OCI-LY7 (cell line): ENCODE results near the gene E2F2. TPM values are rescaled to one million over a fixed set of nuclear protein-coding genes. Genes with fewer than 3 reads are reported as not detected.

ENCODE experiments used
- BruUV-seq: library from RNA; stranded (reverse); fragments of 400-500 nt; replicated peaks from 2 replicates; lab custom pipeline; 2021; lab: Mats Ljungman, UMichigan
- CTCF ChIA-PET: fragments of 300-600 bp; sonication (Branson Sonifier 250); formaldehyde crosslinking; loops from one replicate; lab custom pipeline; 2022; ENCODE audit warnings: antibody characterized with exemption; ENCODE audit not compliant: unreplicated experiment; lab: Charles Lee
- POLR2A ChIA-PET: fragments of 300-600 bp; sonication (Branson Sonifier 250); formaldehyde crosslinking; loops from one replicate; lab custom pipeline; 2022; ENCODE audit warnings: antibody characterized with exemption; lab: Charles Lee
- DNase-seq: peaks from one replicate; pipeline ENCODE4 v3.0.0-alpha.2; 2015; ENCODE audit warnings: low spot score
- H2AFZ ChIP-seq: fragments of 200-600 bp; sonication (generic), shearing (Covaris generic); 2 replicates; pipeline ENCODE4 v1.6.1; 2014; ENCODE audit warnings: mild to moderate bottlenecking, antibody characterized with exemption, low read length, moderate library complexity
- H3K27ac ChIP-seq: fragments of 200-600 bp; sonication (generic); 2 replicates; pipeline ENCODE4 v1.5.1; 2014; ENCODE audit warnings: mixed run types, low read depth, mild to moderate bottlenecking, moderate library complexity, low read length, inconsistent platforms; ENCODE audit not compliant: poor library complexity, severe bottlenecking
- H3K36me3 ChIP-seq: fragments of 200-600 bp; sonication (generic); 2 replicates; pipeline ENCODE4 v1.6.1; 2014; ENCODE audit warnings: mild to moderate bottlenecking, antibody characterized with exemption, low read length, moderate library complexity, mixed read lengths; ENCODE audit not compliant: insufficient read depth
- H3K4me1 ChIP-seq: fragments of 200-600 bp; sonication (generic); 2 replicates; pipeline ENCODE4 v1.5.1; 2014; ENCODE audit warnings: mild to moderate bottlenecking, low read length; ENCODE audit not compliant: insufficient read depth, poor library complexity, severe bottlenecking
- H3K4me2 ChIP-seq: fragments of 200-600 bp; sonication (generic); 2 replicates; pipeline ENCODE4 v1.6.1; 2014; ENCODE audit warnings: mild to moderate bottlenecking, low read length
- H3K4me3 ChIP-seq: fragments of 200-600 bp; sonication (generic); 2 replicates; pipeline ENCODE4 v1.5.1; 2014; ENCODE audit warnings: mild to moderate bottlenecking, low read depth, low read length; ENCODE audit not compliant: poor library complexity, severe bottlenecking
- H3K79me2 ChIP-seq: fragments of 200-600 bp; sonication (generic); 2 replicates; pipeline ENCODE4 v1.6.1; 2016; ENCODE audit warnings: low read depth, mild to moderate bottlenecking, low read length, moderate library complexity, mixed read lengths; ENCODE audit not compliant: insufficient read depth
- H3K9me2 ChIP-seq: fragments of 200-600 bp; sonication (generic); 2 replicates; pipeline ENCODE4 v1.6.1; 2016; ENCODE audit warnings: mild to moderate bottlenecking, low read length, mixed read lengths; ENCODE audit not compliant: insufficient read depth
- H3K9me3 ChIP-seq: fragments of 200-600 bp; sonication (generic); 2 replicates; pipeline ENCODE4 v1.6.1; 2014; ENCODE audit warnings: mild to moderate bottlenecking, mixed run types, low read length, mixed read lengths
- H4K20me1 ChIP-seq: fragments of 200-600 bp; sonication (generic); 2 replicates; pipeline ENCODE4 v1.6.1; 2014; ENCODE audit warnings: mild to moderate bottlenecking, antibody characterized with exemption, low read length, moderate library complexity, mixed read lengths; ENCODE audit not compliant: insufficient read depth
- EZH2phosphoT487 ChIP-seq: fragments of 200-600 bp; sonication (generic); IDR thresholded peaks from 2 replicates; pipeline ENCODE4 v1.6.1; 2018; ENCODE audit warnings: low read depth, borderline replicate concordance, mild to moderate bottlenecking, mixed run types, antibody characterized with exemption, low read length, moderate library complexity, mixed read lengths
- intact Hi-C: fragments of 100-400 bp; cut with micrococcal nuclease; formaldehyde crosslinking; loops from one replicate; pipeline ENCODE4 v1.10.0; 2022; ENCODE audit not compliant: unreplicated experiment
- total RNA-seq, 2 experiments: library from RNA; depleted of rRNA in 1 of 2; stranded (reverse); fragments of >200 nt in 1 of 2; shearing (Covaris generic) in 1 of 2; gene quantifications; 2 replicates each; pipeline ENCODE4 v1.2.3, GENCODE V29; 2014 to 2022
- TF ChIP-seq, protein P1 (sequence below): fragments of 200-600 bp; sonication (generic); conservative IDR thresholded peaks from 2 replicates; pipeline ENCODE4 v1.5.1; 2014; ENCODE audit warnings: mild to moderate bottlenecking, antibody characterized with exemption, low read length, moderate library complexity, mixed read lengths

Gene E2F2
- total RNA-seq, 2 experiments from 2014 or later, result 203 to 212 TPM

DNA sequence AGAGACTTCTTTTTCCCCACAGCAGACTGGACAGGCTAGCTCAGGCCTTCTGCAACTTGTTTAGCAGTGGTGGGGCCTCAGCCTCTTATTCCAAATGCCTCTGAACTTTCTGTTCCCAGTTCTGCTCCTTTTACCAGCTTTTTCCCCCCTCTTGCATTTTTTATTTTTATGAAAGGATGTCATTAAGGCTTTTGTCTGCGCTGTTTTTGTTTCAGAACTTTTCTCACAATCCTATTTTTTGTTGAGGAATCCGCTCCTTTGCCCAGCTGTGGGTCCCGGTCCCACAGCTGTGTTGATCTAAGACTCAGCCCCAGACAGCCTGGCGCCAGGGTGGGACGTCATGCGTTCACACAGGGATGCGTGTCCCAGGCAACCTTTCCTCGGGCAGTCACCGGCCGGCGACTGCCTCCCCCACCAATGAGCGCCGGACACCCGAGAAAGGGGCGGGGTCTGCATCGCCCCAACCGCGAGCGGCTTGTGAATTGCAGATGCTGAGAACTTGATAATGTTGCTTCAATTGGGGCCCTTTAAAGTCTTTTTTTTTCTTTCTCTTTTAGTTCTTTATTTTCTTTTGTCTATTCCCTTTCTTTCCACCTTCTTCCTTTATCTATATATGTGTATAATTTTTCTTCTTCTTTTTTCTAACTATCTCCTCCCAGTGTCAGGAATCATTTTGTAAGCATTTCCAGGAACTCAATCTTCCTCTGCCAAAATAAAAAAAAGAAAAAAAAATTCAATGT, 31.3 kb upstream of the E2F2 start:
- TF ChIP-seq EZH2phosphoT487, result no peak
- TF ChIP-seq, protein P1, sequence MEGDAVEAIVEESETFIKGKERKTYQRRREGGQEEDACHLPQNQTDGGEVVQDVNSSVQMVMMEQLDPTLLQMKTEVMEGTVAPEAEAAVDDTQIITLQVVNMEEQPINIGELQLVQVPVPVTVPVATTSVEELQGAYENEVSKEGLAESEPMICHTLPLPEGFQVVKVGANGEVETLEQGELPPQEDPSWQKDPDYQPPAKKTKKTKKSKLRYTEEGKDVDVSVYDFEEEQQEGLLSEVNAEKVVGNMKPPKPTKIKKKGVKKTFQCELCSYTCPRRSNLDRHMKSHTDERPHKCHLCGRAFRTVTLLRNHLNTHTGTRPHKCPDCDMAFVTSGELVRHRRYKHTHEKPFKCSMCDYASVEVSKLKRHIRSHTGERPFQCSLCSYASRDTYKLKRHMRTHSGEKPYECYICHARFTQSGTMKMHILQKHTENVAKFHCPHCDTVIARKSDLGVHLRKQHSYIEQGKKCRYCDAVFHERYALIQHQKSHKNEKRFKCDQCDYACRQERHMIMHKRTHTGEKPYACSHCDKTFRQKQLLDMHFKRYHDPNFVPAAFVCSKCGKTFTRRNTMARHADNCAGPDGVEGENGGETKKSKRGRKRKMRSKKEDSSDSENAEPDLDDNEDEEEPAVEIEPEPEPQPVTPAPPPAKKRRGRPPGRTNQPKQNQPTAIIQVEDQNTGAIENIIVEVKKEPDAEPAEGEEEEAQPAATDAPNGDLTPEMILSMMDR, result 0 out of 2 replicates have a peak, but pooled peaks have one; percentile 2
- peaks cover 44% of the 10 kb centered on the region for H3K79me2 ChIP-seq
- peak overlapping the region; percentile 97 for H3K4me2 ChIP-seq
- peak; percentile 88 for DNase-seq
- H3K9me3 ChIP-seq, result no peaks in the 10 kb centered on the region
- H2AFZ ChIP-seq, result peak overlapping the region; percentile 22; the same call in 1 of the 2 replicates
- no TSS peak for BruUV-seq
- intact Hi-C loops, result no loop called here
- H3K4me1 ChIP-seq, result peaks cover 61% of the 10 kb centered on the region
- ChIA-PET CTCF (no interaction called here), POLR2A (interaction anchor here (0.6 to 12.1 kb wide), 6 partner anchors 11 to 59 kb away, joined by 3 to 259 read pairs (median 24); no protein-coding TSS in a partner anchor)
- peaks cover 18% of the 10 kb centered on the region for H4K20me1 ChIP-seq
- H3K4me3 ChIP-seq, result peak overlapping the region; percentile 94
- peak overlapping the region; percentile 97 for H3K27ac ChIP-seq
- H3K9me2 ChIP-seq, result no peaks in the 10 kb centered on the region
- H3K36me3 ChIP-seq, result peaks cover 20% of the 10 kb centered on the region

DNA sequence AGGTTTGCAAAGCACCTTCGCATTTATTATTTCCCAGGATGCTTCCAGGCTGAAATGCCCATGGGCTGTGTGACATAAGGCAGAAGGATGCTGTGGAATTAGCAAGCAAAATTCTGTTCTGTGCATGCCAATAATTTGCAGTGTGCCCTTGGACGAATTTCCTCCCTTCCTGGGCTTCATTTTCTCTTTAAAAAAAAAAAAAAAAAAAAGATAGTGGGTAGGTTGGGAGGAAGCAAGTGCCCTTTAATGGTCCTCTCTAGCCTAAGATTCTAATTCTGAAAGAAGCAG, 30.7 kb upstream of the E2F2 start:
- Histone ChIP-seq H3K36me3 (peaks cover 25% of the 10 kb centered on the region), H3K79me2 (peaks cover 49% of the 10 kb centered on the region), H3K9me2 (no peaks in the 10 kb centered on the region), H3K27ac (peak overlapping the region; percentile 97), H3K9me3 (no peaks in the 10 kb centered on the region), H3K4me2 (peak overlapping the region; percentile 97), H4K20me1 (peaks cover 18% of the 10 kb centered on the region), H2AFZ (peak overlapping the region; percentile 22; the same call in 1 of the 2 replicates), H3K4me1 (peaks cover 61% of the 10 kb centered on the region), H3K4me3 (peak overlapping the region; percentile 94)
- POLR2A ChIA-PET, result interaction anchor here (0.7 to 12.1 kb wide), 4 partner anchors 12 to 60 kb away, joined by 4 to 259 read pairs (median 89); no protein-coding TSS in a partner anchor
- BruUV-seq, result no TSS peak
- TF ChIP-seq EZH2phosphoT487, result no peak
- TF ChIP-seq, protein P1, result no peak
- intact Hi-C loops, result no loop called here
- CTCF ChIA-PET, result no interaction called here
- no peak for DNase-seq
